Activated T-cell treated with anti-CD3 and anti-CD28 coated beads, Interleukin-2, amount 50 U/mL, for 24 hours (primary cell): ENCODE measurements around the gene BBS9.
"Not testable (repeated sequence)": the region's sequence is repeated elsewhere in the genome, so short reads cannot be mapped to it uniquely, and the experiment has no call there.

ENCODE experiments used
- DNase-seq: peaks from one replicate; pipeline ENCODE4 v3.0.0-alpha.2; 2020
- H3K27ac Mint-ChIP-seq: 2 replicates; pipeline ENCODE4 v1.8.0; 2020; ENCODE audit warnings: mild to moderate bottlenecking, mixed read lengths
- H3K27me3 Mint-ChIP-seq: 2 replicates; pipeline ENCODE4 v1.8.0; 2020; ENCODE audit warnings: mixed read lengths
- H3K36me3 Mint-ChIP-seq: 2 replicates; pipeline ENCODE4 v1.8.0; 2020; ENCODE audit warnings: low read depth, mixed read lengths
- H3K4me1 Mint-ChIP-seq: 2 replicates; pipeline ENCODE4 v1.8.0; 2020; ENCODE audit warnings: low read depth, mixed read lengths
- H3K4me3 Mint-ChIP-seq: 2 replicates; pipeline ENCODE4 v1.8.0; 2020; ENCODE audit warnings: mild to moderate bottlenecking, moderate library complexity, mixed read lengths
- H3K9me3 Mint-ChIP-seq: 2 replicates; pipeline ENCODE4 v1.8.0; 2020; ENCODE audit warnings: mixed read lengths

The BBS9 gene

GRCh38 chr7:33457039-33457438 is 327.7 kb downstream of the BBS9 start:
- H3K9me3 Mint-ChIP-seq: no peaks in the 10 kb centered on the region
- H3K27me3 Mint-ChIP-seq: no peaks in the 10 kb centered on the region
- H3K36me3 Mint-ChIP-seq: no peaks in the 10 kb centered on the region
- no peak overlapping the region for H3K27ac Mint-ChIP-seq
- H3K4me1 Mint-ChIP-seq: no peaks in the 10 kb centered on the region
- H3K4me3 Mint-ChIP-seq: no peak overlapping the region
- DNase-seq: no peak

GRCh38 chr7:33458581-33458980 is 329.2 kb downstream of the BBS9 start:
- no peaks in the 10 kb centered on the region for H3K27me3 Mint-ChIP-seq
- no peaks in the 10 kb centered on the region for H3K36me3 Mint-ChIP-seq
- no peak for DNase-seq
- H3K4me3 Mint-ChIP-seq: no peak overlapping the region
- H3K4me1 Mint-ChIP-seq: no peaks in the 10 kb centered on the region
- no peaks in the 10 kb centered on the region for H3K9me3 Mint-ChIP-seq
- no peak overlapping the region for H3K27ac Mint-ChIP-seq

DNA sequence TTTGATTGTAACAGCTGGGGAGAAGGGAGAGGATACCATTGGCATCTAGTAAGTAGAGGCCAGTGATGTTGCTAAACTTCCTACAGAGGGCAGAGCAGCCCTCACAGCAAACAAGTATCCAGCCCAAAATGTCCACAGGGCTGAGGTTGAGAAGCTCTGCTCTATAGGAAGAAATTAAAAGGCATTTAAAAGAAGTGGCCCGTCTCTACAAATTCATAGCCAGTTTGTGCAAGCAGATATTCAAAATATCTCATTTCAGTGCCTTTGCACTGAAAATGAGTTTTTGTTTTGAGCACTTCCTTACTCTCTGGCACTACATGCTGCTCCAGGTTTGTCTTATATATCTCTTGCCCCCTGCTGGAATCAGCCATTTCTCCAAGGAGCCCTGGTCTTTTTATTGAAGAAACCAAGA is 330.0 kb downstream of the BBS9 start:
- H3K36me3 Mint-ChIP-seq: no peaks in the 10 kb centered on the region
- H3K9me3 Mint-ChIP-seq: no peaks in the 10 kb centered on the region
- no peak overlapping the region for H3K4me3 Mint-ChIP-seq
- DNase-seq: no peak
- no peaks in the 10 kb centered on the region for H3K27me3 Mint-ChIP-seq
- H3K27ac Mint-ChIP-seq: no peak overlapping the region
- H3K4me1 Mint-ChIP-seq: no peaks in the 10 kb centered on the region

DNA sequence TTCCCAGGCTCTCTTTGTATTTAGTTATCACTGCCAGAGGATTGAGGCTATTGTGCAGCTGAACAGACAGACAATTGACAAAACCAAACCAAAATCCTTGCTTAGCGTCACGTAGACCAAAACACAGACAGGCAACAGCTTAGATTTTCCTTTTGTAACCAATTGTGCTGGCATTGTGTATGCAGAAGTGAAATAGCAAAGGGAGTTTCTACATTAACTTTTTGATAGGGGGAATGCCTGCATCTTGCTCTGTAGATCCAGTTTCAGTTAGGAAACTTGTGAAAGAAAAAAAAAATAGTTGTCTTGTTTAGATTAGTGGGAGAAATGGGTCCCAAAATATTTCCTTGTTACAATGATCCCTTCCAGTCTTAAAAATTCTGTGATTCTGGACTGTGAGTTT is 333.8 kb downstream of the BBS9 start:
- DNase-seq: no peak
- H3K36me3 Mint-ChIP-seq: peaks cover 6% of the 10 kb centered on the region
- no peak overlapping the region for H3K27ac Mint-ChIP-seq
- H3K27me3 Mint-ChIP-seq: no peaks in the 10 kb centered on the region
- no peaks in the 10 kb centered on the region for H3K4me1 Mint-ChIP-seq
- peaks cover 4% of the 10 kb centered on the region for H3K9me3 Mint-ChIP-seq
- no peak overlapping the region for H3K4me3 Mint-ChIP-seq

GRCh38 chr7:33466203-33466602 is 336.8 kb downstream of the BBS9 start:
- Mint-ChIP-seq H3K9me3 (peaks cover 6% of the 10 kb centered on the region), H3K27me3 (no peaks in the 10 kb centered on the region), H3K36me3 (peaks cover 6% of the 10 kb centered on the region), H3K4me3 (no peak overlapping the region), H3K4me1 (no peaks in the 10 kb centered on the region), H3K27ac (no peak overlapping the region)
- DNase-seq: no peak

DNA sequence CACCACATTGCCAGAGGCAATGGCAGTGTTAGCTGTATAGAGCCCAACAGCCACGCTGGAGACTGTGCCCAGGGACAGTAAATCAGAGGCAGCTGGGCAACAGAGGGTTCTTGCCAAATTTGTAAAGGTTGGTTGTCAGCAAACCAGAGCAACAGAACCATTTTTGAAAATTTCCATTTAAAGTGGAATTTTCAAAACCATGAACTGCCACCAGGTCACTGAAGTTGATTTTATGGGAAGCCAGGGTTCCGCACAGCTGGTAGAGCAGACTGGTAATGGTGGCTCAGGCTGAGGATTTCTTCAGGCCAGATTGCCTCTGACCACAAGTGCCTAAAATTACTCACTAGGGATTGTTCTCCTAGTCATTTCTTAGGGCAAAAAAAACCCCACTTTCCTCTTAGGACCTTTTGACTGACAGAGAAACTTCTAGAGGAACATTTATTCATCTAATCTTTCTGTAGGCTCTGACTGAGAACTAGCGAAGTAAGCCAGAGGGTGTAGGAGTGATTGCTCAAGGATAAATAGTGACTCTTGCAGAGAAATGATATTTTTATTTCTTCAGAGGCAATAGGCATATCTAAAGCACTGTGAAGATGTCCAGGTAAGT is 342.4 kb downstream of the BBS9 start:
- no peaks in the 10 kb centered on the region for H3K4me1 Mint-ChIP-seq
- no peaks in the 10 kb centered on the region for H3K27me3 Mint-ChIP-seq
- no peak overlapping the region for H3K4me3 Mint-ChIP-seq
- peaks cover 4% of the 10 kb centered on the region for H3K36me3 Mint-ChIP-seq
- no peak for DNase-seq
- peaks cover 6% of the 10 kb centered on the region for H3K9me3 Mint-ChIP-seq
- H3K27ac Mint-ChIP-seq: no peak overlapping the region

DNA sequence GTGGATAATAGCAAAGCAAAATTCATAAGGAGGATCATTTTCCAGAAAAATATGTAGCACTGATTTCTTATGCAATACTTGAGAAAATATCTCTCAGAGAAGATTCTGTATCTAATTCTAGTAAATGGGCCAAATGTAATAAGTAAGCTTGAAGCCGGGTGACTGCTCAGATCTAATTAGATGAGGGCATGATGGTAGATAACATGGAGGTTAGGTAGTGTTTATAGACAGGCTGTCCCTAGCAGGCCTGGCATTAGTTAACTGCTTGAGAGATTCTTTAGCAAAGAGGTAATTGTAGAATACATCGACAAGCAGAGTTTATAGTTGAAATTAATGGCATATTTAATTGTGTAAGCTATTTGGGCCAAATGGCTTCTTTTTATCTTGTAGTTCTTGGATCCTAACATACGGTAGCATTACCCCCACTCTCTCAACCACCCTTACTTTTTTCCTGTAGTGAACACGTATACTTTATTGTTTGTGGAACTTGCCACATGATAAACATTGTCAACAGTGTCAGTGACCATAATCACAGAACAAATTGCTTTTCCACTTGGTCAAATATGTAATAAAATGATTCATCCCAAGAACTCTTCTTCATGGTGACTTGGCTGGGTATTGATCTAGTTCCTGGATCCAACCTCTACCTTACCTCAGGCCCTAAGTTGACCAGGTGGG is 343.1 kb downstream of the BBS9 start:
- DNase-seq: no peak
- no peaks in the 10 kb centered on the region for H3K4me1 Mint-ChIP-seq
- H3K36me3 Mint-ChIP-seq: peaks cover 4% of the 10 kb centered on the region
- H3K27me3 Mint-ChIP-seq: no peaks in the 10 kb centered on the region
- peaks cover 3% of the 10 kb centered on the region for H3K9me3 Mint-ChIP-seq
- no peak overlapping the region for H3K4me3 Mint-ChIP-seq
- no peak overlapping the region for H3K27ac Mint-ChIP-seq

- Mint-ChIP-seq H3K4me1 (no peaks in the 10 kb centered on the region), H3K27me3 (no peaks in the 10 kb centered on the region), H3K36me3 (peaks cover 6% of the 10 kb centered on the region), H3K4me3 (no peak overlapping the region), H3K27ac (no peak overlapping the region), H3K9me3 (peaks cover 11% of the 10 kb centered on the region)
- no peak for DNase-seq
Observed at GRCh38 chr7:33477719-33478480, 348.5 kb downstream of the BBS9 start.

- not testable (repeated sequence) for H3K27me3 Mint-ChIP-seq, DNase-seq, H3K9me3 Mint-ChIP-seq, H3K4me3 Mint-ChIP-seq, H3K27ac Mint-ChIP-seq, H3K4me1 Mint-ChIP-seq
- peaks cover 14% of the 10 kb centered on the region for H3K36me3 Mint-ChIP-seq
Observed at GRCh38 chr7:33484476-33484875, 355.1 kb downstream of the BBS9 start.

DNA sequence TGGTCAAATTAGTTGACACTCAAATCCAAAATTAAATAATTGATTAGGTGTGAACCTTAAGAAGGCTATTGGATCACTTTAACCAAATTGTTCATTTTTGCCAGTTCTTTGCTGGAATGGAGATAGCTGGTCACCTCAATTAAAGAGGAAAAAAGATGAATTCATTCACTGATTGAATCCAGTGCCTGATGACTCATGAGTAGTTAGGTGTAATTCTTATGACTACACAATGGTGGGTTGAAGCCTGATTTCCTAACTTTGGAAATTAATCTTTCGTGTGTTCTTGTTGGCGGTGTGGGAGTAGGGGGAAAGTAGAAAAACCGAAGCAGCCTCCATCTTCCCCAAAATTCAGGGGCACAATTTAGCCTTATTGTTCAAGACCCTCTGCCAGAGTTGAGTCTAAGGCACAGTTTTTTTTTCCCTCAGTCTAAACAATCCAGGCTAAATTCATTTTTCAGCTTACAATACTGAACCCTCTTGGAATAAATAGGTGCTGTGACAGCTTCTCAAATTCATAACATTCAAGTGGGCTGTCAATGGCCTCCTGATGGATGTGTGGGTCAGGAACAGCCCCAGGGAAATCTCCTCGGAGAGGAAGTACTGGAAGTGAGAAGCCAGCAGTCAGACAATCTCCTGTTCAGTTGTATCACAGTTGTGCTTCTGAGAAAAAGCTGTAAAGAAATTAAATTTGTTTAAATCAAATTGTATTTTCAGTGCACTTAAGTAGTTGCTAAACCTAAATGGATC is 356.6 kb downstream of the BBS9 start:
- no peak for DNase-seq
- Mint-ChIP-seq H3K27ac (no peak overlapping the region), H3K4me1 (no peaks in the 10 kb centered on the region), H3K9me3 (peaks cover 3% of the 10 kb centered on the region), H3K36me3 (peaks cover 13% of the 10 kb centered on the region), H3K4me3 (no peak overlapping the region), H3K27me3 (no peaks in the 10 kb centered on the region)

GRCh38 chr7:33486633-33487032 is 357.3 kb downstream of the BBS9 start:
- H3K27me3 Mint-ChIP-seq: no peaks in the 10 kb centered on the region
- H3K4me1 Mint-ChIP-seq: no peaks in the 10 kb centered on the region
- peaks cover under 1% of the 10 kb centered on the region for H3K9me3 Mint-ChIP-seq
- DNase-seq: no peak
- no peak overlapping the region for H3K27ac Mint-ChIP-seq
- H3K4me3 Mint-ChIP-seq: no peak overlapping the region
- peaks cover 13% of the 10 kb centered on the region for H3K36me3 Mint-ChIP-seq

GRCh38 chr7:33487998-33488682 is 358.8 kb downstream of the BBS9 start:
- H3K27ac Mint-ChIP-seq: no peak overlapping the region

GRCh38 chr7:33494474-33494873 is 365.1 kb downstream of the BBS9 start:
- Mint-ChIP-seq H3K27me3 (no peaks in the 10 kb centered on the region), H3K4me3 (no peak overlapping the region), H3K9me3 (no peaks in the 10 kb centered on the region), H3K36me3 (no peaks in the 10 kb centered on the region), H3K4me1 (no peaks in the 10 kb centered on the region), H3K27ac (no peak overlapping the region)
- DNase-seq: no peak

More at GRCh38 chr7:33487998-33488682, 358.8 kb downstream of the BBS9 start:
- Mint-ChIP-seq H3K4me1 (no peaks in the 10 kb centered on the region), H3K4me3 (no peak overlapping the region), H3K36me3 (peaks cover 8% of the 10 kb centered on the region), H3K27me3 (no peaks in the 10 kb centered on the region), H3K9me3 (no peaks in the 10 kb centered on the region)
- DNase-seq: no peak

- no peaks in the 10 kb centered on the region for H3K27me3 Mint-ChIP-seq
Observed at GRCh38 chr7:33495207-33495606, 365.8 kb downstream of the BBS9 start.

More at GRCh38 chr7:33495207-33495606, 365.8 kb downstream of the BBS9 start:
- no peak for DNase-seq
- H3K27ac Mint-ChIP-seq: no peak overlapping the region
- H3K9me3 Mint-ChIP-seq: no peaks in the 10 kb centered on the region
- no peaks in the 10 kb centered on the region for H3K4me1 Mint-ChIP-seq
- H3K36me3 Mint-ChIP-seq: no peaks in the 10 kb centered on the region
- no peak overlapping the region for H3K4me3 Mint-ChIP-seq
